ENCODE data around the gene DIP2C.

The DIP2C gene

DNA sequence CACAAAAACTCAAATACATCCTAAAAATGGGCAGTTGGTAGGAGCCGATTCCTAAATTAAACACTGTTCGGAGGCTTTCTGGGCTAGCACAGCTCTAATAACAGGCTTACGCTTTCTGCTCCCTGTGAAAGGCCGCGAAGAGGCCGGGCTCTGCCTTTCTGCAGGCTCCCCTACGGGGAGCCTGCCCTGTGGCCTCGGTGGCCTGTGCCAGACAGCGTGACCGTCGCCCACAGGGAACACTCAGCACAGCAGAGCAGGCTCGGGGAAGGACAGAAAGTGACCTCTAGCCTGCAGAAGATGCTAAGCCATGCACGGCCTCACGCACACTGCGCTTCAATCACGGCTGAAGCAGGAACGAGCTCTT is 64.2 kb downstream of the DIP2C start:
- no peak for DNase-seq

DNA sequence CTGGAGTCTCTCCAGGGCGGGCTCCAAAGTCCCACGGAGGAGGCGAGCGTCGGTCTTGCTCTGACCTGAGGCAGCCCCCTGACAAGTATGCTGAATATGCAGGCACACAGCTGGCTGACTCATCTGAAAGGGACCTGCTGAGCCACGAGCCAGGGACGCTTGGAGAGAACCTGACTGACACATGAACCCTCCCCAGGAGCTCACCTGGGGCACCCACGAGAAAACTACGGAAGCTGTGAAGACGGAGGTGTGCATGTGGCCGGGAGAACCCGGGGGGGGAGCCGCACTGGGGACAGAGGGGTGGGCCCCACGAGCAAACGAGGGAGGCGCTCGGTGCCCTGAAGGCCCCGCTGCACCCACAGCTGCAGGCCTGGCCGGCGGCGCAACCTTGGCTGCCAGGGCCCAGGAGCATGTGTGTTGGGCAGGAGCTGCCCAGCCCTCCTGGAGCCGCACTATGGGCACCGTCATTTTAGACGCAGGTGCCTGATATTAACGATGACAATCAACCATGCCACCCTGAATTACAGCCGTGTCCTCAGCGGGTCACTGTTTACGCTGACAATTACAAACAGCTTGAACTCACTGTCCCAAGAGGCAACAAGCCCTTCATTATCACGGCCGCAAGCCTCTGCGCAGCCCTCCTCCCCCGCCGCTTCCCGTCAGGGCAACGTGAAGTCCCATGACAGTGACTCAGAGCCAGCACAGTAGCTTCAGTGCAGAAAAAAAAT is 64.7 kb downstream of the DIP2C start:
- DNase-seq: no peak

DNA sequence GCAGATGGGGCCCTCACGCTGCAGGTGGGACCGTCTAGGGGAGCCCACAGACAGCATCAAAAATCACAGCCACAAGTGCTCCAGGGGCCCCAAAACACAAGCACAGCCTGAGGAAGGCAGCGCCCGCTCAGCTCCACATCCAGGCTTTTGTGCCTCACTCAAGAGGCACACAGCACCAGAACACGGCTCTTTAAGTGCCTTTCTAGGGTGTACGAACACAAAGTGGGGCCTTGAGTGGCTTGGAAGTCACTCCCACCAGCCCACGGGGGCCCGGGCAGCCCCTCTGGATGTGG is 65.2 kb downstream of the DIP2C start:
- DNase-seq: no peak

DNA sequence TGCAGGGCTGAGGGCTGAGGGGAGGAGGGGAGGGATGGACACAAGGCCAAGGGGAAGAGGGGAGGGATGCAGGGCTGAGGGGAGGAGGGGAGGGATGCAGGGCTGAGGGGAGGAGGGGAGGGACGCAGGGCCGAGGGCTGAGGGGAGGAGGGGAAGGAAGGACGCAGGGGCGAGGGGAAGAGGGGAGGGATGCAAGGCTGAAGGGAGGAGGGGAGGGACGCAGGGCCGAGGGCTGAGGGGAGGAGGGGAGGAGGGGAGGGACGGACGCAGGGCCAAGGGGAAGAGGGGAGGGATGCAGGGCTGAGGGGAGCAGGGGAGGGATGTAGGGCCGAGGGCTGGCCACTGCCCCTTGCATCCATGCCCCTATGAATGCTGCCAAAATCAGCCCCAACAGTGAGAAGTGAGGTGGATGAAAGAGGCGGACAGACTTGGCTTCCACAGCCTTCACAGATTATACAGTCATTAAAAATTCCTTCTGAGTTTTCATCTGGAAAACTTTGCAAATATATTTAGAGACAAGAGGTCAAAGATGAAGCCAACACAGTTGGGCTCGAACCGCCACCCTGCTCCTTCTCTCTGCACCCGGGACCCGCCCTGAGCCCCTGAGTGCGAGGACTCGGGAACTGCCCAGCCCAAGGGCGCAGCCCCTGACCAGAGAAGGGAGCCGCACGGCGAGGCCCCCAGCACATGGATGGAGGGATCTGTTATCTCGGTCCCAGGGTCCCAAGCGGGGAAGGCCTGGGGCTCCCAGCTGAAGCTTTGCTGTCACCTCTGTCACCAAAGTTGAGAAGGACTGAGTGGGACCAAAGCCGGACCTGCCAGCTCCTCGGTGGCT is 65.8 kb downstream of the DIP2C start:
- no peak for DNase-seq

DNA sequence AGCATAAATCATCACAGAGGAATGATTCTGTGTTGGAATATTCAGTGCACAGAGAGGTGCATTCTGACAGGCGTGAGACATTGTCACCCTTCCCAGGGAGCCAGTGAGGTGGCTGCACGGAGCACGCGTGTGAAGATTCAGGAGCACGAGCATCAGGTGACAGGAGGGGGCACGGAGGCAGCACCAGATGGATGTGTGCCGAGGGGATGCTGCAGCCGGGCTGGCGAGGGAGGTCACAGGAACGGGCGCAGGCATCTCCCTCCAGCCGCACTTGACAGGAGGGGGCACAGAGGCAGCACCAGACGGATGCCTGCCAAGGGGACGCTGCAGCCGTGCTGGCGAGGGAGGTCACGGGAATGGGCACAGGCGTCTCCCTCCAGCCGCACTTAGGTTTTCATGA is 66.5 kb downstream of the DIP2C start:
- no peak for DNase-seq

DNA sequence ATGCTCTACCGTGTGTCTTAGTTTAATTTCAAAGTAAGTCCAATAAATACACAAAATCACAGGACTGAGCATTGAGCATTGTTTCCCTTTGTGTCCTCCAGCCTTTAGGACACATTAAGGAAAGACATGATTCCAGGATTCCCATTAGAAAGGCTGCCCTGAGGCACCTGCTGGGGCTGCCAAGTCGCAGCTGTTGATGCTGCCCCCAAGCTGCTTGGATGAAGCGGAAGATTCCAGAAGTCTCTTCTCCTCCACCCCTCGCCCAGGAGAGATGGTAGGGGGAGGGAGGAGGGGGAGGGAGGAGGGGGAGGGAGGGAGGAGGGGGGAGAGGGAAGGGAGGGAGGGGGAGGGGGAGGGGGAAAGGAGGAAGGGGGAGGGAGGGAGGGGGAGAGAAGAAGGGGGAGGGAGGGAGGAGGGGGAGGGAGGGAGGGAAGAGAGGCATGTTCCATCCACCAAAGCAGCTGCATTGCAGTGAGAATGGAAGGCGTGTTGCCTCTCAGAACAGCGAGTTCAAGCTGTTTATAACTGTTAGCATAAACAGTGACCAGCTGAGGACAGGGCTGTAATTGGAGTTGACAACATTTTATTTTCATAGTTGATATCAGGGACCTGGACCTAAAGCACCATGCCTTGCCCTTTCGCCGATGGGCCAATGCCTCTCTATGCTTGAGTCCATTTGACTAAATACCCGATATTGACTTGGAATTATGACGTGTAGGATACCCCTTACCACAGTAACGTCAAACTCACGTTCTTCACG is 67.3 kb downstream of the DIP2C start:
- DNase-seq: no peak

DNA sequence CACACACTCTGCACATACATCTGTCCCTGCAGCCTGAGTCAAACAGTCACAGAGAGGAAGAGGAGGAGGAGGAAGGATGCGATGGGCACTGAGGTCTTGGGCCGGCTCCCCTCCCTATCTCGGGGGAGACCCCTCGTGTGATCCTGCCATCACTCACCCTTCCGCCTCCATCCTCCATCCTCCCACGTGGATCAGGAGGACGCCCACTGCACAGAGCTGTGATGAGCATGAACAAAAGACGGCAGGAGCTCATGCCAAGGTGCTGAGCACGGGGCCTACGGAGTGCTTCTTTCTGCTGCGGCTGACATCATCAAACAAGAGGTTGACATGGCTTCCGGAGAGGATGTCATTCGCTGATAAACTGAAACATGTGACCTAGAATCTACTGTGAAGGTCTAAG is 68.0 kb downstream of the DIP2C start:
- DNase-seq: no peak

DNA sequence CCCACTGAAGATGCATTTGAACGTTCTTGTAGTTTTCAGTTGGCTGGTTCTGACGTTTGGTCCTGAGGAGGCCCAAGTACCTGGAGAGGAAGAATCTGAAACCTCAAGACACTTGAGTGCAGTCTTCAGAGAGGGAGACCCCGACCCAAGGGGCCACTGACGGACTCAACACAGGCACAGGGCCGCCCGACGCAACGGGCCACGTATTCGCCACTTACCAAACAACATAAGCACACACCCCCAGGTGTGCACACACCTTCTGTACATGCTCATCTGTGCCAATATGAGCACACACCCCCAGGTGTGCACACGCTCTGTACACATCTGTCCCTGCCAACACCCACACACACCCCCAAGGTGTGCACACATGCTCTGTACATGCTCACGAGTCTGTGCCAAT is 68.5 kb downstream of the DIP2C start:
- DNase-seq: no peak

DNA sequence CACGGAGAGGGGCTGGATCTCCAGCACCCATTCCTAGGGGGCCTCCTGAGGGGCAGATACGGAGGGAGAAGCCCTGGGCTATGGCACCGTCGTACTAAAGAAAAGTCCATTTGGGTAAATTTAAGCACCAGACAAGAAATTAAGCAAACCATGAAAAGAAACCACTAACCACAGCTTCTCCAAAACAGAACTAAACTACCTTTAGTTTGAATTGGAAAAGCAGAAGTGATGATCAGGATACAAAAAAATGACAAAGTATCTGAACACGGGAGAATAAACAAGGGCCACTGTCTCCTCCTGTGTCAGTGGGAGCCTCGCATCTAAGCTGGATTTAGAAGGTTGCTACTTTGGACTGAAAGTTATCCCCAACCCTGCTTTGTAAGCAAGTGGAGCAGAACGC is 69.1 kb downstream of the DIP2C start:
- DNase-seq: no peak

DNA sequence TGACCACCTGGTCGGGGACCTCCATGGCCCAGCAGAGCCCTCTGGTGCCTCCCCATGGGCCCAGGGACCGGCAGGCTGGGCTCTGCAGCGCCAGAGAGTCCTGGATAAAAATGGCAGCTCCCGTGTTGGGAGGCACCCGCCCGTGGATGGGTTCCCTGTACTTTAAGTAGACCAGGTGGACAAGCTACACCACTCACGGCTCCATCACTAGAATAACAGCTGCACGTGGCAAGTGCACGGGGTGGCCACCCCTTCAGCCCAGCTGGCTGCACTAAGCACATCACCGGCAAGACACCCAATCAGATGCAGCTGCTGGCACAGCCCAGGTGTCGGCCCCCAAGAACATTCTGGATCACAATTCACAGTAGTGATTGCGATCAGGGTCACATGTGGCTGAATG is 69.8 kb downstream of the DIP2C start:
- DNase-seq: no peak

DNA sequence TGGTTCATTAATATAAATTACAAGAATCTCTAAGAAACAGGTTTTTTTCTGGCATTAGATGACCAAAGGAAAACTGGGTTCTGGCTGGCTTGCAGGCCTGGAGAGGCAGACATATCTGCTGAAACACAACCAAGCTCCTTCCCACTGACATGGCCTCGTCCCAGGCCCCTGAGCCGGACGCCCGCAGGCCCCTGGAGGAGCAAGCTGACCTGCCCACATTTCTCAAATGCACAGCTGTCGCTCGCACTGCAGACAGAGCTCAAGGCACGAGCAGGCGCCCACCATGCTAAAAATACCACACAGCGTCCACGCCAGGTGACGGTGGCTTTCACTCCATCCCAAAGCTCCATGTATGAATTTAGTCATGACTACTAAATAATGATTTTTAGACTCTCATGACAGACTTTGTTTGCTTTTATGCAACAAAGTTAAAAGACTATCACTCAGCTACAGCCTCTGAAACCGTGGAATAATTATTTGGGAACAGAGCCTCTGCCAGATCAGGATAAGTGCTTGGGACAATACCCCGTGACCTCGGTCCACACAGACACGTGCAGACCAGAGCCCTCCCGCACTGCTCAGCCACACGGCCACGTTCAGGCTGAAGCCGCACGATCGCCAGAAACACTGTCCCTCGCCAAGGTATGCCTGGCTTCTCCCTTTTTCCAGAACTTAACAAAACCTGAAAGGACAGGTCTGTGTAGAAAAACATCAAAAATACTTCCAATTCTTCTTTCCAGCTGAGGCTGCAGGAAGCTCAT is 71.1 kb downstream of the DIP2C start:
- DNase-seq: no peak

DNA sequence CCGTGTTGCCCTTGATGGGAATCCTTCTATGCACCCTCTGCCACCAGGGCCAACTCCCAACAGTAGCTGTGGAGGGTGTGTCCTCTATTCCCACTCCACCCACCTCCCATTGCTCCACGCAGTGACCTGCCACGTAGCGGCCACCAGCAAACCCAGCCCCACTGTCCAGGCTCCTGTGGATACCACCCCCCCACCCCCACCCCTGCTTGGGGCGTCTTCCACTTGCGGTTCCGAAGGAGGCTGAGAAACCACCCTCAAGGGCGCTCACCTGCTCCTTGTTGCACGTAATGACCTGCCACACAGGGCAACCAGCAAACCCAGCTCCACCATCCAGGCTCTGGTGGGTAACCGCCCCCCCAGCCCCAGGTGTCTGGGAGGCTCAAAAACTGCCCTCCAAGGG is 72.0 kb downstream of the DIP2C start:
- no peak for DNase-seq

DNA sequence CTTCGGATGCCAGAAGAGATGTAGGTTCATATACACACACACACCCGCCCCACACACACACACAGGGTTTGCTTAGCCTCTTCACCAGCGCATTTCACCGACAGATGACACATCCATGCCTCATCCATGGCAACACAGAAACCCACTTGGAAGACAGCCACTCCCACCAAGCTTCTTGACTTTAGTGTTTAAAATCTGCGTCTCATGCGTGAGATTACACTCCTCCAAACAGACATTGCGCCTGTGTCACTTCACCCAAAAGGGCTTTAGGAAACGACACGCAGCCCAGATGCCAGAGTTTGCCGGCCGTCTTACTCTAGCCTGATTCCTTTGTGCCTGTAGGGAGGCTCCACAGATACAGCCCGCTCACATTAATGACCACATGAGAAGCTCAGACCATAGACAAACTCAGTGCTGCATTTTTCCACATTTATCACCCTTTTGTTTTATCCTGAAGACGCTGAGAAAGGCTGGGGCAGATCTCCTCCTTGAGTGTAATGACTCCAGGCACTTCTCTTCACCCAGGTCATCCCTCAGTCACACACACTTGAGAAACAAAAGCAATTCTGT is 73.8 kb downstream of the DIP2C start:
- DNase-seq: no peak

DNA sequence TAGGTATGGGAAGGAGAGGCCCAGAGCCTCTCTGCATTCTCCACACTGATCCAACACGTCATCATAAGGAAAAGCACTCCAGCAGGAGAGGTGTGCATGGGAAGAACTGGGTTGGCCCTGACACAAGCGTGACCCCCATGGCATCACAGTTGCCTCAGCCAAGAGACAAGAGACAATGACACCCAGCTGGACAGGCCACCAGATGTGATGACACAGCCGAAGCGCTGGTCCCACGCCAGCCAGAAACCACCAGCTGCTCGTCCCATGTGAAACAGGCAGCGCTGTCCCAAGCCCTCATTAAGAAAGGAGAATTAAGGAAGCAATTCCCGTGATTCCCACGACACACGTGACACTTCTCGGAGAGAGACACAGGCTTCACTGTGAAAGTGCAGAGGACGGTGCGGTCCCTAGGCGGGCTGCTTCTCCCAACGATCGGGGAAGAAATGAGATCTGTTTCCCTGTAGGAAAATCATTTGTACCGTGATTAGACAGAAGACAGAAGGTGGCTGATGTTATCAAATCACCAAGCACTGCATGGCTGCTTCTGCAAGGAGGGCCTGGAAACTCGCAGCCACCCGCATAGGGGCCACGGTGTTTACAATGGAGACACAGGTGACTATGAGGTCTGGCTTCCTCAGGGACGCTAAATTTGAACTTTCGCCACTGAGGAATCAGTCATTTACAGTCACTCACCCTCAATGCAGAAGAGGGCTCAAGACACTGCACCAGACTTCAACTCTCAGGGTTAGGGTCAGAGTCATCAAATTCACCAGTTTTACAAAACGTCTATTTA is 74.5 kb downstream of the DIP2C start:
- no peak for DNase-seq

DNA sequence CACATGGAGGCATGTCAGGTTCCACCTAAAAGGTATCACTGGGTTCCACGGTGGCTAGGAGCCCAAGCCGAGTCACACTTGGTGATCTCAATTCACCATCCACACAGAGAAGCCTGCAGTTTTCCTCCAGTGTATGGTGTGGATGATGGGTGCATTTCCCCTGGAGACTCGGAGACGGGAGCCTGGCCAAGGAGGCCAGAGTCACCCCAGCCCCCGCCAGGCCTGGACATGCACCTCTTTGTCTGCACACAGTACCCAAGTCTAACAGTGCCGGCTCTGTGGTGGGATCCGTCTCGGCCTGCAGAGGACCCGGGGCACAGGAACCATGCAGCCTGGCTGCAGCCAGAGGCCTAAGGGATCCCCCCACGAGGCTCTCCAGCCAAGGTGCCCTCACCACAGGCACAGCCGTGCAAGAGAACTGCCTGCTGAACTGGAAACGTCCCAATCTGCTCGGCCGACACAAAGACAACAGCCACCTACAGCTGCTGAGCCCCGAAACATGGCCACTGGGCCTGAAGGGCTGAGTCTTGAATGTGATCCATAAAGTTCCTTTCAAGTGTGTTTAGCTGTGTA is 75.2 kb downstream of the DIP2C start:
- DNase-seq: no peak

DNA sequence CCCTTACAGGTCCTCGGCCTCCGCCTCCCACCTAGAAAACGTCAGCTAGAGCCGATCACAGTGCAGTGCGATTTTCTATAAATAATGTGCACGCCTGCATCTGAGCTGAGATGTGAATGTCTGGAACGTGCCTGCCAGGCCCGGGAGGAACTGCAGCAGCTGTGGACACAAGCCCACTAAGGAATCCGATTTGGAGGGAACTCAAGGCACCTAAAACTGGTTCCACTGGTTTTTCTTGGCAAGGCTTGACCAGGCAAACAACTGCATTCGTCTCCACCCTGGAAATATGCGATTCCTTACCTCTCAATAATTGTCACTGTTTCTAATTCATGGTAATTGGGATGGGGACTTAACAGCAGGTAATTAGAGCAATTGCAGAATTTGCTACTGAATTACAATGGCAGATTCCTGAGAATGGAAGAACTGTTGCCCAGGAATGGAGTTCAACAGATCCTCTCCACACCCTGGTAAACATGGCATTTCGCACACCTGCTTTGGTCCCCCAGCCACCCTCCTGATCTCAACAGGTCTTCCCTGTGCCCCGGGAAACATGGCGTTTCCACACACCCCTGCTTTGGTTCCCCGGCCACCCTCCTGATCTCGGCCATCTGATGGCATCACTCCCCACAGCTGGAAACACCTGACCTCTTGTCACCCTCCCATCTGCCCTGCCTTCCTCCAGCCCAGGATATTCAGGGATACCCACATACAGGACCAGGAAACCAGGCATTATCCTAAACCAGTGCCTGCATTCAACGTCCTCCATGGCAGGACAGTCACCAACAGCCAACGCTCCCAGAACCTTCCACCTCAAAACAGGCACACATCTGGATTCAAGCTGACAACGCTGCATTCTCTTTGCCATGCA is 76.0 kb downstream of the DIP2C start:
- DNase-seq: no peak

DNA sequence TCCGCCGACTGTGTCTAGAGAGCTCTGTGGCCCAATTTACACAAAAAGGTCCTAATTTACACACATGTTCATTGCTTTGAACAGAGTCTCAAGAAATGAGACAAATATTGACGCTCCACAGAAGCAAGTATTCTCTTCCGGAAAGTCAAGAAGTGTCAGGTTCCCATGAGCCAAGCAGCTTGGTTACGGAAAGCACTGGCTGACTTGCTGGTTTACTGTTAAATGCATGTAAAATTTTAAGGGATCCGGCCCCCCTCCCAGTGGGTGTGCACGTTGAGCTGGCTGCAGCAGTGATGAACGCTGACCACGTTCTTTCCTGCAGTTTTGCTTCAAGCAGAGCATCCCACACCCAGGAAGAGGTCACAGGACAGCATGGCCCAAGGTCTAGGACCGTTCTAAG is 76.8 kb downstream of the DIP2C start:
- DNase-seq: no peak

DNA sequence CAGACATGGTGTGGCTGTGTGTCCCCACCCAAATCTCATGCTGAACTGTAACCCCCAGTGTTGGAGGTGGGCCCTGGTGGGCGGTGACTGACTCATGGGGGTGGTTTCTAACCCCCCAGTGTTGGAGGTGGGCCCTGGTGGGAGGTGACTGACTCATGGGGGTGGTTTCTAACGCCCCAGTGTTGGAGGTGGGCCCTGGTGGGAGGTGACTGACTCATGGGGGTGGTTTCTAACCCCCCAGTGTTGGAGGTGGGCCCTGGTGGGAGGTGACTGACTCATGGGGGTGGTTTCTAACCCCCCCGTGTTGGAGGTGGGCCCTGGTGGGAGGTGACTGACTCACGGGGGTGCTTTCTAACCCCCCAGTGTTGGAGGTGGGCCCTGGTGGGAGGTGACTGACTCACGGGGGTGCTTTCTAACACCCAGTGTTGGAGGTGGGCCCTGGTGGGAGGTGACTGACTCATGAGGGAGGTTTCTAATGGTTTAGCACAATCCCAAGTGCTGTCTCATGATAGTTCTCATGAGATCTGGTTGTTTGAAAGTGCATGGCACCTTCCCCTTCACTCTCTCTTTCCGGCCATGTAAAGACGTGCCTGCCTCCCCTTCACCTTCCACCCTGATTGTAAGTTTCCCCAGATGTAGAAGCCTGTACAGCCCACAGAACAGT is 78.7 kb downstream of the DIP2C start:
- peak; percentile 26 for DNase-seq

DNA sequence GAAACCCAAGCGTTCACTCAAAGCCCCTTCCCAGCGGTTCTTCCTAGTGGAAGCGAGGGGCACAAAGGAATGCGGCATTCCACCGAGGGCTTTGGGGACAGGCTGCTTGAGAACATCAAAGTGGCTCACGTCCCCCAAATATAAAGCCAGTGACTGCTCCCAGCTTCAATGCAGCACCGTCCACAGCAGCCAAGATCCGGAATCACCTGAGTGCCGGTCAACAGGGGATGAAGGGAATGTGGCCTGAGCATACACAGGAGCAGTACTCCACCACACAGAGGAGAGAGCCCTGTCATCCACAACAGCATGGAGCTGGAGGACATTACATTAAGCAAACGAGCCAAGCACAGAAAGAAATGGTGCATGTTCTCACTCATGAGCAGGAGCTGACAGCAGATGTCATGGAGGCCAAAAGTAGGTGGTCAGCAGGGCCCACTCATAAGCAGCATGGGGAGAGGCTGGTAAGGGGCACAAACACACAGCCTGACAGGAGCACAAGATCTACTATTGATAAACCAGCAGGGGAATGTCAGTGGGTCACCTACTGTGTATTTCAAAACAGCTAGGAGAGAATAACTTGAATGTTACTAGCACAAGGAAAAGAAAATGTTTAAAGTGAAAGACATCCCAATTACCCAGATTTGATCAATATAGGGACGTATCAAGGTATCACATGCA is 79.5 kb downstream of the DIP2C start:
- DNase-seq: no peak

DNA sequence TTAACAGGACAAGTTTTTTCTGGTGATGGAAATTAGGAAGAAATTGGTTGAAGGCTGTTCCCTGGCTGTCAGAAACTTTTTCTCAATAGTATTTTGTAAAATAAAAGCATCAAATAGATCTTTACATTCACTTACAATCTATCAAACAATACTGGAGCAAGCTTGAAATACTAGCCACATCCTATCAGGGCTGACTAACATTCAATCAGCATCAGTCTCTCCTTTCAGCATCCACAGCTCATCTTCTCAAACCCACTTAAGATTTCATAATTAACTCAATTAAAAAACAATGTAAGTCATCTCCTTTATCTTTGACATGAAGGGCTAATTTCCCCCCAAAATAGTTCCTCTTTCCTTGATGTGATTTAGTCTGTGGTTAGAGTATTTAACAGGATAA is 80.2 kb downstream of the DIP2C start:
- DNase-seq: no peak
